NK-92 treated with Interleukin-12 subunit alpha and Interleukin-12 subunit beta, amount 100 ng/mL, for 24 hours (cell line): ENCODE measurements around the gene PLXNA4.

Experiments used
- DNase-seq: peaks from one replicate; lab custom pipeline; 2025; lab: John Stamatoyannopoulos, UW

Gene PLXNA4

DNA sequence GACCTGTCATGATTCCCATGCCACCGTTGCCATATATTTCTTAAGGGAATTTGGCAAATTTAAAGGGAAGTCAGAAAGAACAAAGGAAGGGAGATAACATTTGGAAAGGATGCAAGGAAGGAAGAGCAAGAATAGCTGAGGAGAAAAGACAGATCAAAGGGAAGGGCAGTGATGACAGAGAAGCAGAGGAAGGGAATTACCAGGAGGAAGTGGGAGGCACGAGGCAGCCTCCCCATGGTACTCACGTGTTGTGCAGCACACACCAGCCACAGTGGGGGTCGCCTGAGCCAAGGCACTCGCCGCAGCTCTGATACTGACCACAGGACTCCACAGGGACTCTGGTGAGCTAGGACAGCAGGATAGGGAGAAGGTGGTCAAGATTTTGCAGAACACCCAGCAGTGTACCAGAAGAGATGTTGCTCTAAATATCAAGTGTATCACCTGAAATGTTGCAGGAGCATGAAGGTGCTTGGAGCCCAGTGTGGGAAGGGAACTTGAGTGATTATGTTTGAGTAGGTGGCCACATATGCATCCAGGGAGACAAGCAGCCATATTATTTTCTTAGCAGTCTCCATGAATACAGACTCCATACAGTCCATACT is 335.3 kb downstream of the PLXNA4 start:
- no peak for DNase-seq

DNA sequence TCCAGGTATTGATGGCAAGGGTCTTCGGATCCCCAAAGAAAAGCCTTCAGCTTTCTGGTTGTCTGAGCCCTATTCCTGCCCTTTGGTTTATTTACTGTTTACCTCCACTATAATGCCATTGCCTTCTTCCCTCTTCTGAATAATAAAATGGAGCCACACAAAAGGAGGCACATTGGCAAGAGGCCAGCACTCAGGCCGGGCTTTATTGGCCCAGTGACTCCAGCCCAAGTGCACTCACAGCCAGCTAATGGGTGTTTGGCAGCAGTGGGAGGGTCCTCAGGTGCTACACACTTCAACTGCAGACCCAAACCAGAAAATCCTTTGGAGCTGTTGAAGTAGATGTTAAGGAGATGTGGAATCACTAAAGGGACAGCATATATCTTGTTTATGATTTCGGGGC is 336.0 kb downstream of the PLXNA4 start:
- DNase-seq: no peak

- no peak for DNase-seq
Measured at GRCh38 chr7:132239422-132239994, 336.8 kb downstream of the PLXNA4 start.

DNA sequence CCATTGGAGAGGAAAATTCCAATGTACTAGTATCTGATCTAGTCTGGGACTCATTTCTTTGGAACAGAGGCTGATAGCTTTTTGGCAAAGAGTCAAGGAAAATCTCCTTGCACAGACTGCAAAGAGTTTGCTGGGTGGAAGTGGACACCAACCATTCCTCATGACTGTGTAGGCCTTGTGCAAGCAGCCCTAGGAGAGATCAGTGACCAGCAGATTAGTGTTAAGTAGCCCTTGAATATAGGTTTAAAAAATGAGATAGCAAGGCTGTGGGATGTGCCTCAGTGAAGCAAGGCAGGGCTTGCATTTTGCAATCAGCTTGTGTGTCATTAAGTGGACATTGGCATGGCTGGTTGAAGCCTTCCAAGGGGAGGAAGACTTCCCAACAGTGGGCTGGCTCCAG is 341.6 kb downstream of the PLXNA4 start:
- DNase-seq: no peak

- no peak for DNase-seq
Measured at GRCh38 chr7:132232406-132232805, 343.9 kb downstream of the PLXNA4 start.

- no peak for DNase-seq
Measured at GRCh38 chr7:132230462-132230861, 345.8 kb downstream of the PLXNA4 start.

DNA sequence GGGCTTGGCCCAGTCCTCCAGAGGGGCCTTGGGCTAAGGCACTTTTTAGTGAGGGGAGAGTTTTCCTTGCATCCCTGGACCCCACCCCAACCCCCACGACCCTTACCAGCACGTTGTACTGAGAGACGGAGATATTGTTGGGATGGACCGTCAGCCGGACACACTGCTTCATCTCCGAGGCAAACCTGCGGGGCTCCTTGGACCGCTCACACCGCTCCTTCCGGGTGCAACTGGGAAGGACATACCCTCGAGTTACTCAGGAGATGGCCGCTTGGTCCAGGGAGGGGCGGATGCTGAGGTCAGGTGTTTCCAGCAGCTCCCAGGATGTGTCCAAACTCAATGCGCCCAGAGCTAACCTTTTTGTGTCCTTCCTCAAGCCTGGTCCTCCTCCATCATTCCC is 348.0 kb downstream of the PLXNA4 start:
- no peak for DNase-seq

- DNase-seq: no peak
Measured at GRCh38 chr7:132226957-132227290, 349.3 kb downstream of the PLXNA4 start.

DNA sequence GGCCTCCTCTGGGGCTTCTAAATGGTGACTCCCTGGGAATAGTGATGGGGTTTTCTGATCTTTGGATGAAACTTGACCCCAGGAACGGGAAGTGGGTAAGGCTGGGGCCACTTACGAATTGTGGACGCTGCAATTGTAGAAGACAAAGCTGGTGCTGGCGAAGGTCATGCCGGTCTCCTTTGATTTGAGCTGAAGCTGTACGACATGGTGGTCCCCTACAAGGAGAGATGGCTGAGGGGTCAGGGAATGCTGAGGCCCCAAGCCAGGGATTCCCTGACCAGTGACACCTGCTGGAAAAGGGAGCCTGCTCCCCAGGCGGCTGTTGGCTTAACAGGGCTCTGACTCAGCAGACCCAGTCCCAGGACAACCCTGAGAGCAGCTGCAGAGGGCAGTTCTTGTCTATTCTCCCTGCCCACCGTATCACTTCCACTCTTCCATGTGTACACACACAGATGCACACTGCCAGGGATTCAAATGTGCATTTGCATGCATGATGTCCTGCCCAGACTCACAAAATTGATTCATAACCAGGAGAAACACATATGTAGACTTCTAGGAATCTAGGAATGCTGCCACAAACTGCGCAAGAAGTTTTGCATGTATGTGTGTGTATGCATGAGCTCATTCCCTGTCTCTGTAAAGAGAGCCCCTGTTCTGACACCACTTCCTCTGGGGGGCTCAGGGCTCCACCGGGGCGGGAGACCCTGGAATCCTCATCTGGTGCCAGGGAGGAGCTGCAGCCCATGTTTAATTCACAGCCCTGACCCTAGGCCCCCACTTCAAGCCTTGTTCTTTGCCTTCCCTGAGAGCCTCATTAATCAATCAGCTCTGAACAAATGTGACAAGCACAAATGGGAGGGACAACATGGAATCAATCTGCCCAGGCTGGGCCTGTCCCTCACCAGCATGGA is 350.0 kb downstream of the PLXNA4 start:
- no peak for DNase-seq

GRCh38 chr7:132225216-132226030 is 350.8 kb downstream of the PLXNA4 start:
- DNase-seq: no peak

DNA sequence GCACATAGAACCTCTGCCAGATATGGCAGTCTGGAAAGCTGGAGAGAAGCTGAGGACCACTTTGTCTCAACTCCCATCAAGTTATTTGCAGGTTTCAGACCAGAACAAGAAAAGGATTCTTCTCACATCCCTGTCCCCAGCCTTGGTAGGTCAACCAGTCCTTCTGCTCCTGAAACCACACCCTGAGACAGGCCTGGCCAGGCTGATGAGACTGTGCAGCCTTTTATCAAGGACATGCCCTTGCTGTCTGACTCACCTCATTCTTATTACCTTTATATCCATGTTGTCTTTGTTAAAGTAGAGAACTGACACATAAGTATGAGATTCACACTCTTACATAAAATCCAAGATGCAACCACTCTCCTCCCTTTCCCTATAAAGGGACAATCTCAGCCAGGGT is 354.9 kb downstream of the PLXNA4 start:
- DNase-seq: no peak

DNA sequence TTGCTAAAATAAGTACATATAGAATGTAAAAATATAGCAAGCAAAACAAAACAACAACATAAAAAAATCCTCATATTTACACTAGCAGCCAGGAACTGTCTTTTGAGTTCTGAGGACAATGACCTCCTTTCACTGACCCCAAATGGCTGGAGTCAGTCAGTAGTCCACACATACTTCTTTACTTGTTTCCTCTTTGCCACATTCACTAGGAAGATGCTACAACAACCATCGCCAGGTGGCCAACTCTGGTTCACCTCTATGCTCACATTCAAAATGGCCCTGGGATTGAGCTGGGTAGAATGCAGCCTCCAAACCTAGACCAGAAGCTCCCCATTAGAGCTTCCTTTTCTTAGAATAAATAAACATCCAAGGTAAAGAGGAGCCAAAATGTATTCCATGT is 356.2 kb downstream of the PLXNA4 start:
- DNase-seq: no peak

DNA sequence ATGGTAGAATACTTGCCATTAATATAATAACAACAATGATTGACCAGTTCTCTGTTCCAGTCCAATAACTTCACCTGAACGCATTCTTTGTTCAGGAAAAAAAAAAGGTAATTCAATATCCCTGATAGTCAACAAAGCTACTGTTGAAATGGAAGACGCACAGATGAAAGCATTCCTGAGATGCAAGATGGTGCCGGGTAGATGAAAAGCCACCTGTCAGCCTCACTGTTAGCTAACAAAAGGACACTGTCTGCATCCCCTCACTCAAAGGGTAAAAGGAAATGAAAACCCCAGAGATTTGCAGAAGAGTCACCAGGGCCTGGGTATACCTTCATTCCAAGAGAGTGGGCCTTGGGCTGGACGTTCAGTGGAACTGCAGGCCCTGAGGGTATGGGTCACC is 357.4 kb downstream of the PLXNA4 start:
- DNase-seq: no peak

GRCh38 chr7:132216847-132217525 is 359.3 kb downstream of the PLXNA4 start:
- no peak for DNase-seq

DNA sequence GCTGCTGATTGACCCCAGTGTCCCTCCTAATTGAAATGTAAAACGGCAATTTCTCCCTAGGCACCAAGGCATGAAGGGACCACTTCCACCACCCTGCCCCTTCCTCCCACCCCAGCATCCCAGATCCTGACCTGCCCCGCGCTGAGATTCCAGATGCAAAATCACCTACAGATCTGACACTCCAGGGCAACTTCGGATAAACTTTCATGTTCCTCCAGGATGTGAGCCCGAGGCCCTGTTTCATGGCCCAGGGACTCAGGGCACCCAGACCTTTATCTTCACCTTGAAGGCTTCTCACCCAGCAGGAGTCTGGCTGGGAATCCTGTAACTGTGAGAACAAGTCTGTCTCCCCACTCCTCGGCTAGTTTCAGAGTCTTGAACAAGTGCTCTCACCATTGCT is 361.8 kb downstream of the PLXNA4 start:
- no peak for DNase-seq

GRCh38 chr7:132213583-132213982 is 362.7 kb downstream of the PLXNA4 start:
- DNase-seq: no peak

DNA sequence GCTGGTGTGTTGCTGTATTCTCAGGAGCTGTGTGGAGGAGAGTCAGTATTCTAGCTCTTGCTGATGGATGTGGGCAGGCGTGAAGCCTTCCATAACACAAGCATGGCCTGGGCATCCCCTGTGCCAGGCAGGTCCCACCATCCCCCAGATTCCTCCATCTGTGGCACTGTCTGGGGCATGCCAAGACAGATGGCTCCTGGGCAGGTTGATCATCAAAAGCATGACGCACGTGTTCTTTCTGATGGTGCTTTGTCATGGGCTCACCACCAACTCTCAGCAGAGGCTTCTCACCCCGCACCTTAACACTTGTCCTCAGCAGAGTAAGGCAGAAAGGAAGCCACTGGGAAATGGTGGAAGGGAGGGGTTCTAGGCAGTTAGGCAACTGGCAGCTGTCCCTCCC is 364.3 kb downstream of the PLXNA4 start:
- no peak for DNase-seq

DNA sequence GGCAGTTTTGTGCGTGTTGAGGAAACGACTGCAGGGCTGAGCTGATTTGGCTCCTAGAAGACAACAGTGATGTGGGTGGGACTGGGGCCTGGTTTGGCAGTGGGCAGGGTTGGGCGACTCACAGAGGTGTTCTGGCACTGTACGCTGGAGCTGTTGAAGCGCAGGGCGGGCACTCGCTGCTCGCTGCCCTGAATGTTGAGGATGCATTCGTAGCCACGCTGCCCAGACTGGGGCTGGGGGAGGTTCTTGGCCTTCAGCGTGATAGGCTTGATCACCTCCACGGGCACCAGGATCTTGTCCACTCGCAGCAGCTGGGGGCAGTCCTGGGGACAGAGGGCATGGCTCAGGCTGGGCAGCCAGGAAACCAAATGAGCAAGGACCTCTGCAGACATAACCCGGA is 365.4 kb downstream of the PLXNA4 start:
- DNase-seq: no peak

- no peak for DNase-seq
Measured at GRCh38 chr7:132207782-132208181, 368.5 kb downstream of the PLXNA4 start.

GRCh38 chr7:132207211-132207610 is 369.1 kb downstream of the PLXNA4 start:
- no peak for DNase-seq

GRCh38 chr7:132206594-132206993 is 369.7 kb downstream of the PLXNA4 start:
- DNase-seq: no peak

DNA sequence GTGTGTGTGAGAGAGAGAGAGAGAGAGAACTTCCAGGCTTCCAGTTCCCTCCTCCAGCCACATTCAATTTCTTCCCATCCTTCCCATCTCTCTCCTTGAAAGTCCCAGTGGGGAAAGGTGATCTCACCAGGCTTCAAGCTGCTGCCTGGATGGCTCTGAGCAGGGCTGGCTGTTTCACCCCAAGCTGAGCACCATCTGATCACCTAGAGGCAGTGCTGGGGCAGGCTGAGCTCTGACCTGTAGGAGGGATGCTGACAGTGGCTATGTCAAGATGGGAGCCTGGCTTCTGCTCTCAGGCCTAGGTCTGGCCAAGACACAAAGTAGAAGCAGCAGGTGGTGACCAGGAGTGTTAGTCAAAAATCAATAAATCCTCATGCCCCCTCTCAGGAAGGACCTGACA is 370.8 kb downstream of the PLXNA4 start:
- no peak for DNase-seq
